Activated CD4-positive, CD25-positive, alpha-beta regulatory T cell treated with anti-CD3 and anti-CD28 coated beads, Interleukin-2, amount 50 U/mL, for 24 hours (primary cell): ENCODE data around the gene CDK19.
"Not testable (repeated sequence)": the region's sequence is repeated elsewhere in the genome, so short reads cannot be mapped to it uniquely, and the experiment has no call there.

ENCODE experiments used
- ATAC-seq, 2 donors: fragments of 150-1000 bp; cut with Tn5 transposase; one replicate each; pipeline ENCODE4 v1.10.0; 2021; ENCODE audit warnings: mild to moderate bottlenecking in 1 of 2, moderate library complexity in 1 of 2

The CDK19 gene

DNA sequence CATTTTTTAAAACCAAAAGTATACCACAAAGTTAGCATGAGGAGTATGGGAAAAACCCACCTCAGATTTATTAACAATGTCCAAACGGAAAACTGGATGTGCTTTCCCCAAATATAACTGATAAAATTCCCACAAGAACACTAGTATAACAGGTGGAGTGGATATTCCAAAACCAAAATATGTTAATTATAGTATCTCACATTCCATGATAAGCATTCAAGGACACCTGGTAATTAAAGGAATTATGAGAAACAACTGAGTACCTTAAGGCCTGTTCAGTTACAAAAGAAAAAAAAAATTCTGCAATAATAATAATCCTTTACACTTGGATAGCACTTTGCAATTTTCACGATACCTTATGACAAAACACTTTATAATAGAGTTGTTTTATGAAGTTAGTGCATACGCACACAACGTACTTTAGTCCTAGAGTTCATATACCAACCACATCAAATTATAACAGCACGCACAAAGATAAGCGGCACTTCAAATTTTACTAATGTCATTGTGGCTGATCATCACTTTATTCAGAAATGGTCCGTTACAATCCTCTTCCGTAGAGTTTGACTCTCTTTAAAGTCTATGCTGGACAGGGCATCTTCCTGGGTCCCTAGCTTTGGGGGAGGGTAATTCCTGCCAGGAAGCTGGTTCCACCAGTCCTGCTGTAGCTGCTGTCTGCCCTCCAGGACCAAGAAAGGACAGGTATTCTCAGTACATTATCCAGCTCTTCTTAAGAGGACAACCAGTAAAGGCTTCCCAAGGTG is 1.7 kb downstream of the CDK19 start:
- no peak for ATAC-seq

DNA sequence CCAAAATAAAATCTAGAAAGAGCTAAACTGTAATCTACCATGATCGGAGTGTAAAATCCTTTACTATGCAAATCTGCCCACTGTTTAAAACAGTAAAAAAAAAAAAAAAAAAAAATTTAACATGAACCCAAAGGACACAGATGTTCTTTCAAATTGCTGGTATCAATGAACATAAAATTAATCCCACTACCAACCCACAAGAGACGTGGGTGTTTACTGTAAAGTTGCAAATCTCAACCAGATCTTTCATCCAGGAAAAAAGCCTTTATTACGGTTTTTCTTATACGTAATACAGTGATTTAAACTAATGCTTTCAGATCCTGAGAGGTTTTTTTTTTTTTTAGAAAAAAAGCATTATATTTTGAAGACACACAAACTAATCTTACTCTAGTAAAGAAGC is 2.5 kb downstream of the CDK19 start:
- no peak for ATAC-seq

DNA sequence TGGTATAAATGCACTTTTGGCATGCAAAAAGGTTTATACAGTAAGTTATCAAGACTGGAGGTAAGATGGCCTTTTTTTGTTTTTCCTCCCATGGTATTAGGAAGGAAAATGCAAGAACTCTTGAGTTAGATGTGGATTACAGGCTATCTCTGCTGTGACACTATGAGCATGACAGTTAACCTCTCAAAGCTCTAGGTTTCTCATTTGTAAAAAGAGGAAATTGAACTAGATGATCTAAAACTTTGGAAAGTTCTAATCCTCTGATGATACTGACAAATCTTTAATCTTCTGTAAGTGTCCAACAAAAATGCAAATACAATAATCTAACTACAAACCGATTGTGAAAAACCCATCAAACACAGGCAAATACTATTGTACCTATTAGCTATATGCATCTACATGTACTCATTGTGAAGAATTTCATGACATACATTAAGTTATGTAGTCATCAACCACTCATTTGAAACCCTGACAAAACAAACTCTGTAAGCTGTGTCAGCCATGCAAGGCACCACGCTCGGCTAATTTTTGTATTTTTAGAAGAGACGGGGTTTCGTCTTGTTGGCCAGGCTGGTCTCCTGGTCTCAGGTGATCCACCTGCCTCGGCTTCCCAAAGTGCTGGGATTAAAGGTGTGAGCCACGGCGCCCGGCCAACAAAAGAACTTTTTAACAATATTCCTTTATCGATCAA is 4.2 kb downstream of the CDK19 start:
- no peak for ATAC-seq

DNA sequence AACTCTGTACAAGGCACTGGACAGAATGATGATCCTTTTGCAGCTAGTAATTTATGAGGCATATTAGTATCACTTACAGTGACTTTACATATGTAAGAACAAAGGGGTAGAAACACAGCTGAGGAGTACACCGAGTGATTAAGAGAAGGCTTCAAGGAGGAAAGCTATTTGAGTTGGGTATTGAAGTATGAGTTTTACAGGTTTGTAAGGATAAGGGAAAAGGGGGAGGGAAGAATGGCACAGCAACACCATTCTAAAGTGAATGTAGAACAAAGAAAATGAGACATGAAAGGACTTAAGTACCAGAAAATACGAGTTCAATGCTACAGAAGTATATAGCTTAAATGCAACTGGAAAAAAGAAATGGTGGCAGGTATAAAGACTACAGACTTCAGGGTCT is 5.5 kb downstream of the CDK19 start:
- no peak for ATAC-seq

DNA sequence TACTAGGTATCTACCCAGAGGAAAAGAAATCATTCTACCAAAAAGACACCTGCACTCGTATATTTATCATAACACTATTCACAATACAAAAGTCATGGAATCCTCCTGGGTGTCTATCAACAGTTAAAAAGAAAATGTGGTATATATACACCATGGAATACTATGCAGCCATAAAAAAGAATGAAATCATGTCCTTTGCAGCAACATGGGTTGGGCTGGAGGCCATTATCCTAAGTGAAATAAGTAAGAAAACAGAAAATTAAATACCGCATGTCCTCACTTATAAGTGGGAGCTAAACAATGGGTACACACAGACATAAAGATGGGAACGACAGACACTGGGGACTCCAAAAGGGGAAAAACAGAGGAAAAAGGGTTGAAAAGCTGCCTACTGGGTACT is 13.1 kb downstream of the CDK19 start:
- not testable (repeated sequence) for ATAC-seq

DNA sequence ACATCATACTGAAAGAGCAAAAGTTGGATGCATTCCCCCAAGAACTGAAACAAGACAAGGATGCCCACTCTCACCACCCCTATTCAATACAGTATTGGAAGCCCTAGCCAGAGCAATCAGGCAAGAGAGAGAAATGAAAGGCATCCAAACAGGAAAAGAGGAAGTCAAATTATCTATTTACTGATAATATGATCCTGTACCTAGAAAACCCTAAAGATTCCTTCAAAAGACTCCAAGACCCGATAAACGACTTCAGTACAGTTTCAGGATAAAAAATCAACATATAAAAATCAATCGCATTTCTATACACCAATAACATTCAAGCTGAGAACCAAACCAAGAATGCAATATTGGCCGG is 14.5 kb downstream of the CDK19 start:
- no peak for ATAC-seq

DNA sequence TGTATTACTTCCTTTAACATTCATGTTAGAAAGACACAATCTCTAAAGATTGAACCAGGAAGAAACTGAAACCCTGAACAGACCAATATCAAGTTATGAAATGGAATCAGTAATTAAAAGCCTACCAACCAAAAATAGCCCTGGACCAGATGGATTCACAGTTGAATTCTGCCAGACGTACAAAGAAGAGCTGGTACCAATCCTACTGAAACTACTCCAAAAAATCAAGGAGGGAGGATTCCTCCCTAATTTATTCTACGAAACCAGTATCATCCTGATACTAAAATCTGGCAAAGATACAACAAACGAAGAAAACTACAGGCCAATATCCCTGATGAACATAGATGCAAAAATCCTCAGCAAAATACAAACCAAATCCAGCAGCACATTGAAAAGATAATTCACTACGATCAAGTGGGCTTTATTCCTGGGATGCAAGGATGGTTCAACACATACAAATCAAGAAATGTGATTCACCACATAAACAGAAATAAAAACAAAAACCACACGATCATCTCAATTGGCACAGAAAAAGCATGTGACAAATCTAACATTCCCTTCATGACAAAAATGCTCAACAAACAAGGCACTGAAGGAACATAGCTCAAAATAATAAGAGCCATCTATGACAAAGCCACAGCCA is 15.0 kb downstream of the CDK19 start:
- no peak for ATAC-seq

DNA sequence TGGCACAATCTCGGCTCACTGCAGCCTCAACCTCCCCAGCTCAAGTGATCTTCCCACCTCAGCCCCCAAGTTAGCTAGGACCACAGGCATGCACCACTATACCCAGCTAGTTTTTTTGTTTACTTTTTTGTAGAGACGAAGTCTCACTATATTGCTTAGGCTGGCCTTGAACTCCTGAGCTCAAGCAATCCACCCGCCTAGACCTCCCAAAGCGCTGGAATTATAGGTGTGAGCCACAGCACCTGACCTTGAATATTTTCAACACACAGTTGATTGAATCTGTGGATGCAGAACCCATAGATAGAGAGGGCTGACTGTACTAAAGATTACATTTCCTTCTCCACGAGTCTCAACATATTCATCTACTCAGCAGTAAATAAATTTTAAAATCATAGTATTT is 15.6 kb downstream of the CDK19 start:
- no peak for ATAC-seq

DNA sequence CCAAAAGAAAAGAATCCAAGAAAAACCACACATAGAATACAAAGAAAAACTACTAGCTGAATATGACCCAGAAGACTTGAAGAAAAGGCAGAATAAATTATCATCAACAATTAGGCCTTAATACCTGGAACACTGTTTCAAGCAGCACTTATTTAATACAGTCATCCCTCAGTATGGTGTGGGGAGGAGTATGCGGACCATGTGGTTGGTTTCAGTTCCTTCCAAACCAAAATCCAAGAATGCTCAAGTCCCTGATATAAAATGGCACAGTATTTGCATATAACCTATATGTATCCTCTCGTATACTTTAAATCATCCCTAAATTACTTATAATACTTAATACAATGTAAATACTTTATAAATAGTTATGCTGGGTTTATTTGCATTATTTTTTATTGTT is 16.1 kb downstream of the CDK19 start:
- no peak for ATAC-seq

DNA sequence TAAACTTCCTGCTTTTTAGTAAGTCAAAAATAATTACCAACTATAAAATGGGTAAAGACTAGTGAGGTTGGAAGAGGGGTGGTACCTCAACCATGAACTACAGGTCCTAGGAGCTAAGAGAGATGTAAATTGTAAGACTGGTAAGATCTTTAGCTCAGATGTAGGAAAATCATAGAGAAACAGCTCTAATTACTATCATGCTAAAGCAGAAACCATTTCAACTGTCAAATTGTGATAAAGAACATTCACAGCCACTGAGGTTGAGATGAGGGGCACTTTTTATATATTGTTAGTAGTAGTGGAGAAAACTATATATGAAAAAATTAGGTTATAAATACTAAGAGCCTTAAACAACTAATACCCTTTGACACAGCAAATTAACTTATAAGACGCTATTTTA is 20.0 kb downstream of the CDK19 start:
- ATAC-seq, result no peak

DNA sequence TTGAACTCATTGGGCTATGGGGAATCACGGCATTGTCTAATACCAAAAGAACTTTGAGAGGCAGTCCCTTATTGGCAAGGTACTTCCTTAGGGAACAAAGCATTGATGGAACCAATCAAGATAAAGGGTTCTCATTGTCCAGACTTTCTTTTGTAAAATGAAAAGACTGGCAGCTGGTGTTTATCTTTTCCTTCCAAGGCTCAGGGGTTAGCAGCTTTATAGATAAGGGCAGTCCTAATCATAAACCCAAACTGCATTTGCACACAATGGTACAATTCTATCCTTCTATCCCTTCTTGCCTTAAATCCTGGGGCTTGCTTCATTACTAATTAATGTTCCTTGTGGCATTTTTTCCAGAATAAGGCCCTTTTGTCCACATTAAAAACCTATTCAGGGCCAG is 28.6 kb downstream of the CDK19 start:
- ATAC-seq, result no peak

DNA sequence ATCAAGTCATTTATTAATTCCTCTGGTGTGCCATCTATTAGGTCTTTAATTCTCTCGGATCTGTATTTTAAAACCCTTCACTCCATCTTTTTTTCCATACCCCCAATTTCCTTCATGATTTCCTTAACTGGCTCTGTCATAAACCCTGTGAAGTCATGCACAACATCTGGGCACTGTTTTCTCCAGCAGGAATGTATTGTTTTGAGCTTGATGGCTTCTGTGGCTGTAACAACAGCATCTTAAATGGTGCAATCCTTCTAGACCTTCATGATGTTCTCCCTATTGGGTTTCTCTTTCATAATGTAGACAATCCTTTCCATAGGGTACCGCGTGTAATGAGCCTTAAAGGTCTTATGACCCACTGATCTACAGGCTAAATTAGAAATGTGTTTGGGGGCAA is 29.0 kb downstream of the CDK19 start:
- ATAC-seq, result no peak

DNA sequence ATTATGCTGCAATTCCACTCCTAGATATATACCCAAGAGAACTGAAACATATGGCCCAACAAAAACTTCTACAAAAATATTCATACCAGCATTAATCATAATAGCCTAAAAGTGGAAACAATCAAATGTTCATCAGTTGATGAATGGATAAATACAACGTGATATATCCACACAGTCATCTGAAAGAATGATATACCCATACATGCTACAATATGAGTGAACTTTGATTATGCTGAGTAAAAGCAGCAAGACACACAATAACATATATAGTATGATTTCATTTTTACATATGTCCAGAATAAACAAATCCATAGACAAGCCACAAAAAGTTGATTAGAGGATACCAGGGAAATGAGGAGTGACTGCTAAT is 30.7 kb downstream of the CDK19 start:
- ATAC-seq, result peak; percentile 24 to 41

DNA sequence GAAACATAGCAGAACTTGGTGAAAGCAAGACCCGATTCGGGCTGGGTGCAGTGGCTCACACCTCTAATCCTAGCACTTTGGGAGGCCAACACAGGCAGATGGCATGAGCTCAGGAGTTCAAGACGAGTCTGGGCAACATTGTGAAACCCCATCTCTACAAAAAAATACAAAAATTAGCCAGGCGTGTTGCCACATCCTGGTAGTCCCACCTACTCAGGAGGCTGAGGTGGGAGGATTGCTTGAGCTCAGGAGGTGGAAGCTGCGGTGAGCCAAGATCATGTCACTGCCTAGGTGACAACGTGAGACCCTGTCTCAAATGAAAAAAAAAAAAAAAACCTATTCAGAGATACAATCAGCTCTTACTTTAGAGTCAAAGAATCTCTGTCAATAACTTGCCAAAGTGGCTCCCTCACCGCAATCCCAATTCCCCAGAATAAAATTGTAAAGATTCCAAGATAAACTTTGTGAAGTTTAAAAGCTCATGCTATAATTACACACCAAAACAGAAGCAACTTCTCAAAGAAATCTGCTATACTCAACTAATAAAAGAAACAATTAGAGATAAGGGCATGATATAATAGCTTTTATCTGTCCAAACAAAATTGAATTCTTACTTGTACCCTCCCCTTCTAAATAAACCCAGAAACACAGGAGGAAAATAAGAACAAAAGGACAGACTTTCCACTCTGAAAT is 33.6 kb downstream of the CDK19 start:
- ATAC-seq, result no peak

DNA sequence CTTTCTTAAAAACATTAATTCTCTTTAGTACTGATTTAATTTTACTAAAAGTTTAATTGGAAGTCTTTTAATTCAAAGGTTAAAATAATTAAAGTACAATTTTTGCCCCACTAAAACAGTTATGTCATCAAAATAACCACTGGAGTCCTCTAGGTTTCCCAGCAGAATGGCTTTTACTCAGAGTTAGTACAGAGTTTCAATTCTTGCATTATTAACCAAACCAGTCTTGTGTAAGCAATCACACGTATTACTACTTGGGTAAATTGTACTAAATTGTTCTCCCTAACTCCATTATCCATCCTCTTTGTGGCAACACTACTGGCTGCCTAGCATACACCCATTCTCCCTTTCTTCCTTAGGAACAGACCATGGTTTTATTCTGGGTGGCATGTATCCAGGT is 36.9 kb downstream of the CDK19 start:
- ATAC-seq, result no peak

DNA sequence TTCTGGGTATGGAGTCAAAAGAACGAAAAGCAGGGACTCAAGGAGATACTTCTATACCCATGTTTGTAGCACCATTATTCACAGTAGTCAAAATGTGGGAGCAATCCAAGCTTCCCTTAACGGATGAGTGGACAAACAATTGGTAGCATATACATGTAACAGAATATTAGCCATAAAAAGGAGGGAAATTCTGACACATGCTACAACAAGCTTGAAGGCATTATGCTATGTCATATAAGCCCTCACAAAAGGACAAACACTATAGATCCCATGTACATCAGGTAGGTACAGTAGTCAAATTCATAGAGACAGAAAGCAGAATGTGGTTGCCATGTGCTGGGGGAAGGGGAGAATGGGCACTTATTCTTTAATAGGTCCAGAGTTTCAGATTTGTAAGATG is 37.6 kb downstream of the CDK19 start:
- ATAC-seq, result no peak

DNA sequence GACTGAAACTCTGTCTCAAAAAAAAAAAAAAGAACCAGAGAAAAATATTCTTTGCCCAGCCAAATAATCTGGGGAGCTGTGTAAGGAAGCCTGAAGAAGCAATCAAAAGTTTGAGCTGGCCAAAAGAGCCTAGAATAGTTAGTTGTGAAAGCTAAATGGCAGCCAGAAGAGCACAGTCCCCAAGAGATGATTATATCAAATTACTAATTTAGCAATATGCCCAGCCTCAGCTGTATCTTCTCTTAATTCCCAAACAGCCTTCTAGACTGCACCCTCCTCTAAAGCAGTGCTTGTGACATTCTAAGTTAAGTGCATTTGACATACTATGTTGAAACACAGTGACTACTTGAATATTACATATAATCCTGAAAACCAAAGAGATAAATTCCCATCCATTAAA is 38.9 kb downstream of the CDK19 start:
- no peak for ATAC-seq

DNA sequence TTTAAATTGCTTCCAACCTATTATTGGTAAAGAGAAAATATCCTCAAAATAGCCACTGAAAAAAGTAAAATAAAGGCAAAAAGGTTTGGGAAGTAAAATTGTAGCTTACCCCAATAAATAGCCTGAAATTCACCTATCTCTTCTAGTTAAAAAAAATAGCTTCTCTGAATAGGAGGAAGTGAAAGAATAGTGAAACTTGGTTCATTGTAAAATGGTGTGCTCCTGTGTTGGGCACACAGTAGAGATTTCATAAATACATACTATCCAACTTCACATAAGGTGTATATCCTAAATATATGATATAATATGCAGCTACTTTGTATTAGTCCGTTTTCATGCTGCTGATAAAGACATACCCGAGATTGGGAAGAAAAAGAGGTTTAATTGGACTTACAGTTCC is 45.3 kb downstream of the CDK19 start:
- ATAC-seq, result no peak

DNA sequence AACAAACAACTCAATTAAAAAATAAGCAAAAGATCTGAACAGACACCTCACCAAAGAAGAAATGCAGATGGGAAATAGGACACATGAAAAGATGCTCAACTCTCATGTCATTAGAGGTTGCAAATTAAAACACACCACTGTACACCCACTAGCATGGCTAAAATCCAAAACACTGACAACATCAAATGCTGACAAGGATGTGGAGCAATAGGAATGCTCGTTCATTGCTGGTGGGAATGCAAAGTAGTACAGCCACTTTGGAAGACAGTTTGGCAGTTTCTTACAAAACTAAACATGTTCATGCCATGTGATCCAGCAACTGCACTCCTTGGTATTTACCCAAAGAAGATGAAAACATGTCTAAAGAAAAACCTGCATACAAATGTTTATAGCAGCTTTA is 47.2 kb downstream of the CDK19 start:
- no peak for ATAC-seq

DNA sequence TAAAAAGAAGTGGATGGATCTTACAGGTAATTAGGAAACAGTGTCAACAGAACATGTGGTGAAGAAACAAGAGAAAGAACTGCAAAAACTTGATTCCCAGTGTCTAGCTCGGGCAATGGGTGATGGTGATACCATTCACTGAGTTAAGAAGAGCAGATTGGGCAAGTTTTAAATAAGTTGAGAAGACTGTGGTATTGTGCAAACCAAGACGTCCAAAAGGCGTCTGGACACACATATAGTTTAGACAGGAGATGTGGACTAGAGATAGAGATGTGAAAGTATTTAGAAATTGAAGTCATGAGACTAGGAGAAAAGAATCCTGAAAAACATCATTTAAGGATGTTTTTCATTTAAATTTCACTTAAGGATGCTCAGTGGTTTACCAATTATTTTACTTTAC is 53.9 kb downstream of the CDK19 start:
- ATAC-seq, result no peak

DNA sequence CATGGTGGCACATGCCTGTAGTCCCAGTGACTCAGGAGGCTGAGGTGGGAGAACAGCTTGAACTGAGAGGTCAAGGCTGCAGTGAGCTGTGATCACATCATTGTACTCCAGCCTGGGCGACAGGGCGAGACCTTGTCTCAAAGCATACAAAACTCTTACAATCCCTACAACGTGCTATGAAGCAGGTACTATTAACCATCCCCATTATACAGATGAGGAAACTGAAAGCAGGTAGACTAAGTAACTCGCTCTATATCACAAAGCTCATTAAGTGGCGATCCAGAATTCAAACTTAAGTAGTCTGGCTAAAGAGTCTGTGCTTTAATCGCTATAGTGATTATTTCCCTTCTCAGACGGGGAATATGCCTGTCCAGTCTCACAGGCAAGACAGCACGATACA is 54.7 kb downstream of the CDK19 start:
- ATAC-seq, result no peak

DNA sequence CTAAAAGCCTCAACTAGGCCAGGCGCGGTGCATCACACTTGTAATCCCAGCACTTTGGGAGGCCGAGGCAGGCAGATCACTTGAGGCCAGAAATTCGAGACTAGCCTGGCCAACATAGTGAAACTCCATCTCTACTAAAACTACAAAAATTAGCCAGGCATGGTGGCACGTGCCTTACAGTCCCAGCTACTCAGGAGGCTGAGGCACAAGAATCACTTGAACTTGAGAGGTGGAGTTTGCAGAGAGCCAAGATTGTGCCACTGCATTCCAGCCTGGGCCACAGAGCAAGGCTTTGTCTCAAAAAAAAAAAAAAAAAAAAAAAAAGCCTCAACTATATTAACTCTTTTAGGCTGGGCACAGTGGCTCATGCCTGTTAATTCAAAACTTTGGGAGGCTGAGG is 55.2 kb downstream of the CDK19 start:
- not testable (repeated sequence) for ATAC-seq

DNA sequence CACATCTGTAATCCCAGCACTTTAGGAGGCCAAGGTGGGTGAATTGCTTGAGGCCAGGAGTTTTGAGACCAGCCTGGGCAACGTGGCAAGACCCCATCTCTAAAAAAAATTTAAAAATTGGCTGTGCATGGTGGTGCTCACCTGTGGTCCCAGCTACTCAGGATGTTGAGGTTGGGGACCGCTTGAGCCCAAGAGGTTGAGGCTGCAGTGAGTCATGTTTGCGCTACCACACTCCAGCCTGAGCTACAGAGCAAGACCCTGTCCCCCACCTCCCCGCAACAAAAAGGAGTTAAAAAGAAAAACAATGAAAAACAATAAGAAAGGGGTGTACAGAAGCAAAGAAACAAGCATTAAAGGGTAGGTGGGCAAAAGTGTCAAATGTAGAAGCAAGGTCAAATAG is 57.3 kb downstream of the CDK19 start:
- ATAC-seq, result no peak

DNA sequence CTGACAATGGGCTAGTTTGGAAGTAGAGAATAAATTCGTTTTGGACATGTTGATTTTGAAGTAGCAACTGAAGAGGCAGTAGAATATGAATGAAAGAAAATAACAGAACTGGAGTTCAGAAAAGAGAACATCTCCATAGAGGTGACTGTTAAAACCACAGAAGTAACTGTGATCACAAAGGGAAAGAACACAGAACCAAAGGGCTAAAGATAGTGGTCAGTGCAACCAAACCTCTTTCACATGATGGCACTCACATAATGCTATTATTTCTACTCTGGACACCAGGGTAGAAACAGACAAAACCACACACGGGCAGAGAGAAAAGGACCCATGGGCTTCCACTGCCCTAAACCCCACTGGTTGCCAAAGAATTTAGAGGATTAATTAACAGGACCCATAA is 58.5 kb downstream of the CDK19 start:
- ATAC-seq, result no peak
